Subcutaneous adipose tissue (tissue), 4 donors: ENCODE measurements around the gene CDK5RAP3. TPM values are rescaled to one million over a fixed set of nuclear protein-coding genes. Genes with fewer than 3 reads are reported as not detected.

Source experiments
- CTCF ChIP-seq: fragments of 450-650 bp; IDR thresholded peaks from one replicate; pipeline ENCODE4 v1.5.1; 2016; ENCODE audit warnings: low read depth, mild to moderate bottlenecking, control low read depth, antibody characterized with exemption, moderate library complexity
- total RNA-seq, 4 donors: library from RNA; depleted of rRNA; stranded (reverse); fragments of >200 nt; gene quantifications; one replicate each; pipeline ENCODE4 v1.1.0, GENCODE V29; 2016

The CDK5RAP3 gene
- total RNA-seq, 4 donors from 2014 or later: 77.8 to 148 (median 136) TPM

GRCh38 chr17:47982091-47982617 is 11.2 kb downstream of the CDK5RAP3 start:
- no peak for TF ChIP-seq CTCF

DNA sequence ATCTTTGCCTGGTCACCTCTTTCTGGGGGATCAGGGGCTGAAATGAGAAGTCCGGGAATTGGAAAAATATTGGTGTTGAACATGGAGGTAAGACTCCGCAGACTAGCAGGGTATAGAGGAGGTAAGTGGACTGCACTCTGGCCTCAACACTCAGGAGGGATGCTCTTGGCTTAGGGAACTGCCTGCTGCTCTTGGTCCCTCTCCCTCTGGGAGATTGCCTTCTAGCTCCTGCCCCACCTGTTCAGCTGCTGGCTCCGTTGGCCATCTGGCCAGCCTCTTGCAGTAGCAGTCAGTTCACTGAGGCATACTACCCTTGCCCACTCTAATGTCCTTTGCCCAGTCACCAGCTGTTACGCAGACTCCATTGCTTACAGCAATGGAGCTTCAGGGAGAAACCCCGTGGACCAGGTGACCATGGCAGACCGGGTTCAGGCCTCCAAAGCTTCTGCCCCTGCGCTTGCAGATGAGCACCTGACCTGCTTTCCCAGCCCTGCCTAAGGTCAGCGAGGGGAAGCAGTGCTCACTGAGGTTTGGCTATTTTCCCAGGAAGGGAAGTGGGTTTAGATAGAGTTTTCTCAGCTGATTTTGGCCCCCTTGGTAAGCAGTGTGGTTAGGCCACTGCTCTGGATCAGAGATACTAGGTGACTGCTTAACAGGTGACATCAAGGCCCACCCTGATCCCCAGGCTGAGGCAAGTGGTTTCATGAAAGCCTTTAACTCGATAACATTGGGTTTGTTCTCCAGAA is 11.9 kb downstream of the CDK5RAP3 start:
- TF ChIP-seq CTCF: no peak

DNA sequence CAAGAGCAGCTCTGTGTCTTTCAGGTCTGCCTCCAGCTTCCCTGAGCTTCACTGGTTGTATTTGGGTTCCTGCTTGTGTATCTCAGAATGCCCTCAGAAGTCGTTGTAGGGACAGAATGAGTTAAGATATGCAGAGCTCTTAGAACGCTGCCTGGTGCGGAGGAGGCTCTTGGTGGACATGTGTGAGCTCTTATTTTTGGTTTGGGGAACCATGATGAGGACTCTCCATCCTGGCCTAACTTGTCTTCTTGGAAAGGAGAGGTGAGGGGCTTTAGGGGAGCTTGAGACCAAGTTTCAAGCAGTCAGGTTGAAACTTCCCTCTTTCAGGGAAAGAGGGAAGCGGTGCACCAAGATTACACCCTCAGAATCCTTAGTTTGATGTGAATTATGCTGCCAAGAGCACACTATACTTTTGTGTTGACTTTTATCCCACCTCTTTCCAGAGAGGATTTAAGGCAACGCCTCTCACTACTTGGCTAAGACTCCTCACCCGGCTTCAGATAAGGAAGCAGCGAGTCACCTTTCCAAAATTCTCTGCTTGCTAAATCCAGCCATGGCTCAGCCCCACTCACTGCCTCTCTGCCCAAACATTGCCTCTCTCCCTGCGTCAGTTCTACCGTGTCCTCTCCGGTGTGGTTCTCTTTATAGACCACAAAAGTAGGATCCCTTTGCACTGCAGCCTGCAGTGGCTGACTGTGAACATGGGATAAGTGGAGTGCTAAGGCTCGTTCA is 12.7 kb downstream of the CDK5RAP3 start:
- TF ChIP-seq CTCF: no peak

DNA sequence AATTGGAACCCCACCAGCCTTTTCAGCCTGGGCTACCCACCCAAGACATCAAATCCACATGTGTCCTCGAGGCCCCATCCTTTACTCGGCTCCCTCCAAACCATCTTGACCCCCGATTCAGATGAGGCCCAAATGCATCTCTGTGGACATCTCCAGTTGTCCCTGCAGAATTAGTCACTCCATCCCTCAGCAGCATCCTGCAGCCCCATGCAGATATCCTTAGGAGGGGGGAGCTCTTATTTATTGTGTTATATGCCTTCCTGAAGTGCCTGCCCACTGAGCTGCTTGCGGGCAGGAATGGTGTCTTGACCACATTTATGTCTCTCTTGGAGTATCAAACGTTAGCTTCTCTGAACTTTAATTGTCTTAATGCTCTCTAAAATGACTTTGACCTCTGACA is 15.6 kb downstream of the CDK5RAP3 start:
- TF ChIP-seq CTCF: no peak

DNA sequence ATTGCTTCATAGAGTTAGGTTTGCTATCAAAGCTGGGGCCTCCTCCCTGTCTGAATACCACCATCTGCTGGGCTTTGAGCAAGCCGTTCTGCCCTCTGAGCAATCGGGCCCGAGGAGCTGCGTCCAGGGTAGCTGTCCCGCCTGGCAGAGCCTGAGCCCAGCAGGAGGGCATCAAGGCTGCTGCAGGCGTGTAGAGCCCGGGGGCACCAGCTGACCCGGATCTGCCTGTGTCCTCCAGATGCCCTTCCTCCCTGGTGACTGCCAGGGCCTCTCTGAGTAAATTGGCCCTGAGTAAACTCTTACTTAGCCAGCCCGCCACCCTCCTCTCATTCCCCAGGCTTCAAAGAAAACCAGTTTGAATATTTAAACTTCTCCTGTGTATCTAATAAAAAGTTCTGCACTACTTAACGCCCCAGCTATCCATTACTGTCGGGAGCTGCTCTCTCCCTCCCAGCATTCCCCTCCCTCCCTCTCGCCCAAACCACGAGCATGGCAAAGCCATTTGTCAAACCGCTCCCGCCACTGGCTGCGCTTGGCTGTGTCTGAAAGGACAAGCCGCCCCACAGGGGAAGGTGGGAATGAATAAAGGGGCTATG is 16.4 kb downstream of the CDK5RAP3 start:
- no peak for TF ChIP-seq CTCF

GRCh38 chr17:47989159-47989558 is 18.2 kb downstream of the CDK5RAP3 start:
- TF ChIP-seq CTCF: no peak

DNA sequence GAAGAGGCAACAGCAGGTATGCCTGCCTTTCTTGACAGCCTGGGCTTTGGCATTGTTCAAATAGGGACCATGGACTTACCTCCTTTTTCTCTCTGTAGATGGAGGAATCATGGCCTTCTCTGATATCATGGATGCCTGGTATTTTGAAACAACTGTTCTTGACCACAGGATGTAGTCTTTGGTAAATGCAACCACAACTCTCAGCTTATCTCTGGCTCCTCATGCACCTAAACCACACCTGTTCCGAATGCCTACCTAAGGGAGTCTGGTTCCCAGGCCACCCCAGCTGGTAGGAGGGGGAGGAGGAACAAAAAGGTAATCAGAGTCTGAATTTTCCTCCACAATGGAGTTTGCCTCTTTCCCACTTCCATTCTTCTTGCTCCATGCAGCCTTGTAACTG is 18.8 kb downstream of the CDK5RAP3 start:
- TF ChIP-seq CTCF: no peak
